Peyer's patch (tissue), 4 donors: ENCODE results near the gene DOCK11.

Source experiments
- POLR2A ChIP-seq, 2 donors: fragments of 450-650 bp; IDR thresholded peaks; one replicate each; pipeline ENCODE4 v1.5.1; 2017; ENCODE audit warnings: antibody characterized with exemption in 2 of 2, mild to moderate bottlenecking in 2 of 2, moderate library complexity in 2 of 2
- TF ChIP-seq, protein P1 (sequence below), 6 experiments: fragments of 450-650 bp in 4 of 6; fragments of 200-600 bp in 2 of 6; sonication (generic) in 1 of 6; IDR thresholded peaks; one replicate each; pipeline ENCODE4 v1.5.1; 2017 to 2019; ENCODE audit warnings: antibody characterized with exemption in 6 of 6, mild to moderate bottlenecking in 3 of 6, moderate library complexity in 1 of 6

DNA sequence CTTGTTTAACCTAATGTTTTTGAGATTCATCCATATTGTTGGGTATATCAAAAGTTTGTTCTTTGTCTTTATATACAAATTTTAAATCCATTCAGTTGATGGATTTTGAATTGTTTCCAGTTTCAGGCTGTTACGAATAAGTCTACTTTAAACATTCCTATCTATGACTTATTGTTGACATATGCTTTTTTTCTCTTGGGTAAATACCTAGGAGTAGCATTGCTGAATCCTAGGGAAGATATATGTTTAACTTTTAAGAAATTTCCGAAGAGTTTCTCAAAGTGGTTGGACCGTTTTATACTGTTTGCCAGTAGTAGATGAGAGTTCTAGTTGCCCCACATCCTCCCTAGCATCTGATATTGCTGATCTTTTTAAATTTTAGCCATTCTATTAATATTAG lies 170.9 kb downstream of the DOCK11 start:
- TF ChIP-seq, protein P1, sequence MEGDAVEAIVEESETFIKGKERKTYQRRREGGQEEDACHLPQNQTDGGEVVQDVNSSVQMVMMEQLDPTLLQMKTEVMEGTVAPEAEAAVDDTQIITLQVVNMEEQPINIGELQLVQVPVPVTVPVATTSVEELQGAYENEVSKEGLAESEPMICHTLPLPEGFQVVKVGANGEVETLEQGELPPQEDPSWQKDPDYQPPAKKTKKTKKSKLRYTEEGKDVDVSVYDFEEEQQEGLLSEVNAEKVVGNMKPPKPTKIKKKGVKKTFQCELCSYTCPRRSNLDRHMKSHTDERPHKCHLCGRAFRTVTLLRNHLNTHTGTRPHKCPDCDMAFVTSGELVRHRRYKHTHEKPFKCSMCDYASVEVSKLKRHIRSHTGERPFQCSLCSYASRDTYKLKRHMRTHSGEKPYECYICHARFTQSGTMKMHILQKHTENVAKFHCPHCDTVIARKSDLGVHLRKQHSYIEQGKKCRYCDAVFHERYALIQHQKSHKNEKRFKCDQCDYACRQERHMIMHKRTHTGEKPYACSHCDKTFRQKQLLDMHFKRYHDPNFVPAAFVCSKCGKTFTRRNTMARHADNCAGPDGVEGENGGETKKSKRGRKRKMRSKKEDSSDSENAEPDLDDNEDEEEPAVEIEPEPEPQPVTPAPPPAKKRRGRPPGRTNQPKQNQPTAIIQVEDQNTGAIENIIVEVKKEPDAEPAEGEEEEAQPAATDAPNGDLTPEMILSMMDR (IDR thresholded peaks at IDR 0.05) = no peak
- no peak for TF ChIP-seq POLR2A (IDR thresholded peaks at IDR 0.05)
